ENCODE results near the gene WNT8B. TPM values are rescaled to one million over a fixed set of nuclear protein-coding genes. Genes with fewer than 3 reads are reported as not detected.

Gene WNT8B
- total RNA-seq, 2 experiments from 2014 or later: 0.18 to 0.37 TPM

DNA sequence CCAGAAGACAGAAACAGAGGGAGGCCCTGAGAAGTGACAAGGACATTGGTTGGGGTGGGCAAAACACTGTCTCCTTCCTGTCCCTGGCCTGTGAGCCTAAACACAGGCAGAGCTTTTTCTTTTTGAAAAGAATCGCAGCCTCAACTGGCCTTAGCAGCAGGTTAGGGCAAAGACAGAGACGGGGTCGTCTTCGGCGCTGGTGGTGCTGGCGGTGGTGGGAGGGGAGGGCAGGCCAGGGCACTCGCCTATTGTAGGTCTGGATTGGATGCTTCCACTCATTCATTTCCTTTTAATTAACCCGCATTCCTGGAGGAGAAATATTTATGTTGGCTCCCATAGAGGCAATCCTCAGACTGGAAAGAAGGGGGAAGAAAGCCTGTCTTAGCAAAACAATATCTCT is 22.6 kb downstream of the WNT8B start:
- Mint-ChIP-seq H3K27ac (no peak overlapping the region), H3K4me3 (no peak overlapping the region), H3K27me3 (ENCODE audit: low read depth) (peaks cover 3% of the 10 kb centered on the region), H3K36me3 (ENCODE audit: low read depth) (peaks cover 64% of the 10 kb centered on the region), H3K9me3 (ENCODE audit: insufficient read depth) (no peaks in the 10 kb centered on the region), H3K4me1 (ENCODE audit: low read depth) (peaks cover 36% of the 10 kb centered on the region)
- ChIA-PET CTCF (interaction anchor here (0.6 to 8.0 kb wide), 3 partner anchors 11 to 790 kb away, joined by 3 to 253 read pairs (median 192); no protein-coding TSS in a partner anchor), POLR2A (interaction anchor here (1.0 kb wide), 1 partner anchor 12 kb away, joined by 4 read pairs; no protein-coding TSS in a partner anchor)
- ATAC-seq: no peak
- DNase-seq: no peak

DNA sequence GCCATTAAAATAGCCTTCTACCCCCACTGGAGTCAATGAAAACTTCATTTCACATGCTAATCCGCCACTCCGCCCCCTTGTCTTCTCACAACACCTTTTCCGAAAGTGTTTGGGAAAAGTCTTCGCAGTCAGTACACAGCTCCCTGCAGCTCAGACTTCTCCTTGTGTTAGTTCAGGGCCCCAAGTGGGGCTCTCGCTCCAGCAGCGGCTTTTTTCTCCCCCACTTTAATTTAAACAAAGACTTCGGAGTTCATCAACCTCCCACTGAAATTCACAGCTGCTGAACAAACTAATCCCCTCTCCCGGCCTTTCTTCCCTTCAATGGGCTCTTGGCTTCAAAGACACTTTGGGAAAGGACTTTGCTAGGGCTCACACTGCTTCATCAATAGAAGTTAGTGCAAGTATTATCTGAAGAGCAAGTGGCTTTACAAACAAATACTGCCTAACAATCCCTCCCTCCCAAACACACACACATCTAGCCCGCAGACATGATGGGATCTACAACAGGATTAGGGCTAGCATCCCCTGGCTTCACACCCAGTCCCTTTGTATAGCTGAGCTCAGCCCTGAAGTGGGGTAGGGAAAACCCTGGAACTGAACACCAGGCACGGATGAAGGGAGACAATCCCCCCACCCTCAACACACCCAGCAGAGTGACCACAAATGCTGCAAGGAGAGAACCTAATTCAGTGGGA is 23.1 kb downstream of the WNT8B start:
- Mint-ChIP-seq H3K9me3 (ENCODE audit: insufficient read depth) (no peaks in the 10 kb centered on the region), H3K27ac (no peak overlapping the region), H3K27me3 (ENCODE audit: low read depth) (peaks cover 2% of the 10 kb centered on the region), H3K4me1 (ENCODE audit: low read depth) (peaks cover 36% of the 10 kb centered on the region), H3K4me3 (no peak overlapping the region), H3K36me3 (ENCODE audit: low read depth) (peaks cover 70% of the 10 kb centered on the region)
- DNase-seq (no peak), ATAC-seq (no peak)
- CTCF ChIA-PET: interaction anchor here (0.6 to 8.0 kb wide), 3 partner anchors 11 to 789 kb away, joined by 3 to 253 read pairs (median 192); no protein-coding TSS in a partner anchor
- POLR2A ChIA-PET: interaction anchor here (1.0 kb wide), 1 partner anchor 11 kb away, joined by 4 read pairs; no protein-coding TSS in a partner anchor

DNA sequence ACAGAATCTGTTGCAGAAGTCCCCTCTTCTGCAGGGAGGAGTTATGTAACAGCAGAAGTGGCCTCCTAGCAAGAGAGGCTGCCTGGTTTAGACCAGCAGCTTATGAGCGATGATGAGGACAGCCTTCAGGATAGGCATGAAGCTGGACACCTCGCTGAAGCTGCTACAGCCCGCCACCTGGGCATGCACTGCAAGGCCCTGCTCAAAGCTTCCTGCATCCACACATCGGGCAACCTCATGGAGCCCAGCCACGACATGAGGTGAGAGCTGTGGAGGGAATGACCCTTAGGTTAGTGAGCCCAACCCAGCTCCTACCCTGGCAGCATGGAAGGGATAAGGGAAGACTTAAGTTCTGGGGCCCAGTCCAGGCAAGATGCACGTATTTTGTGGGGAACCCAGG is 24.7 kb downstream of the WNT8B start:
- H3K4me3 Mint-ChIP-seq: no peak overlapping the region
- no peaks in the 10 kb centered on the region for H3K9me3 Mint-ChIP-seq (ENCODE audit: insufficient read depth)
- DNase-seq: no peak
- no peaks in the 10 kb centered on the region for H3K27me3 Mint-ChIP-seq (ENCODE audit: low read depth)
- peaks cover 80% of the 10 kb centered on the region for H3K36me3 Mint-ChIP-seq (ENCODE audit: low read depth)
- ChIA-PET POLR2A (interaction anchor here (0.8 kb wide), 1 partner anchor 21 kb away, joined by 6 read pairs; no protein-coding TSS in a partner anchor), CTCF (interaction anchor here (1.0 to 2.0 kb wide), 4 partner anchors 10 to 32 kb away, joined by 3 to 13 read pairs (median 6); partner anchors contain the start of gene SEC31B)
- no peak overlapping the region for H3K27ac Mint-ChIP-seq
- ATAC-seq: no peak
- H3K4me1 Mint-ChIP-seq (ENCODE audit: low read depth): peaks cover 25% of the 10 kb centered on the region

DNA sequence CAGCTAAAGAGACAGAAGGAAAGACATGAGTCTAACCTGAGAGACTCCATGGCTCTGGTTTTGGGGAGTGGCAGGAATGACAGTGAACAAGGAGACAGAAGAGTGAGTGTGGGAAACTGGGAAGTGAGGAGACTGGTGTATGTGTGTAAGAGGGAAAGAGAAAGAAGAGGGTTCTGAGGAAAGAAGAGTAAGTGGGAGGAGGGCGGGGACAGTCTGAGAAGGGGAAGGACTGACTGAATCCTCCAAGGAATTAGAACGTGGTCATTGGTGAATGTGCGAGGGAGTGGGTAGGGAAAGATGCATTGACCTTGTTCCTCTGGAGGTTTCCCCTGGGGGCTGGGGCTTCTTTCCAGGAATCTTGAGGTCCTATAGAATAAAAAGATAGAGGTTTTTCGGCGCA is 26.6 kb downstream of the WNT8B start:
- DNase-seq (no peak), ATAC-seq (no peak)
- no peak overlapping the region for H3K4me3 Mint-ChIP-seq
- POLR2A ChIA-PET: no interaction called here
- CTCF ChIA-PET: no interaction called here
- peak overlapping the region; percentile 4 for H3K27ac Mint-ChIP-seq
- no peaks in the 10 kb centered on the region for H3K27me3 Mint-ChIP-seq (ENCODE audit: low read depth)
- H3K9me3 Mint-ChIP-seq (ENCODE audit: insufficient read depth): no peaks in the 10 kb centered on the region
- peaks cover 85% of the 10 kb centered on the region for H3K36me3 Mint-ChIP-seq (ENCODE audit: low read depth)
- H3K4me1 Mint-ChIP-seq (ENCODE audit: low read depth): peaks cover 16% of the 10 kb centered on the region

DNA sequence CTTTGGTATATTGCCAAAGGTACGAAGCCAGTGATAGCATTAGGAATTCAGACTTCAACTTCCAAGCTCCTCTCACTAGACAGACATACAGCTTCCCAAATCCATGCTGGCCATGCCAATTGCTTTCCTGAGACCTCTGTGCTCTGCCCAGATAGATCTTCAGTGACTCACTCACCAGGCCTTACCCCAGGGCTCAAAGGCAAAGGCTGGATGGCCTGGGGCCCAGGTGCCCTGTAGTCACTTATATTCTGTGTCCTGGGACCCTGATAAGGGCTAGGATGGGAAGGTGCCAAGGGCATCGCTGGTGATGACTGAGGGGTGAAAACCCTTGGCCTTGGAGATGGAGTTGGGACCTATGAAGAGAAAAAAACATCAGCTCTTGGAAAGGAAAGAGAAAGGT is 27.7 kb downstream of the WNT8B start:
- peaks cover 82% of the 10 kb centered on the region for H3K36me3 Mint-ChIP-seq (ENCODE audit: low read depth)
- no peaks in the 10 kb centered on the region for H3K9me3 Mint-ChIP-seq (ENCODE audit: insufficient read depth)
- peaks cover 13% of the 10 kb centered on the region for H3K4me1 Mint-ChIP-seq (ENCODE audit: low read depth)
- H3K27ac Mint-ChIP-seq: no peak overlapping the region
- no peaks in the 10 kb centered on the region for H3K27me3 Mint-ChIP-seq (ENCODE audit: low read depth)
- POLR2A ChIA-PET: interaction anchor here (0.6 to 1.0 kb wide), 2 partner anchors 8 to 118 kb away, joined by 3 read pairs; no protein-coding TSS in a partner anchor
- H3K4me3 Mint-ChIP-seq: no peak overlapping the region
- DNase-seq: no peak
- ATAC-seq: no peak
- CTCF ChIA-PET: interaction anchor here (0.6 to 13.2 kb wide), 5 partner anchors 7 to 1712 kb away, joined by 3 to 192 read pairs (median 3); no protein-coding TSS in a partner anchor

DNA sequence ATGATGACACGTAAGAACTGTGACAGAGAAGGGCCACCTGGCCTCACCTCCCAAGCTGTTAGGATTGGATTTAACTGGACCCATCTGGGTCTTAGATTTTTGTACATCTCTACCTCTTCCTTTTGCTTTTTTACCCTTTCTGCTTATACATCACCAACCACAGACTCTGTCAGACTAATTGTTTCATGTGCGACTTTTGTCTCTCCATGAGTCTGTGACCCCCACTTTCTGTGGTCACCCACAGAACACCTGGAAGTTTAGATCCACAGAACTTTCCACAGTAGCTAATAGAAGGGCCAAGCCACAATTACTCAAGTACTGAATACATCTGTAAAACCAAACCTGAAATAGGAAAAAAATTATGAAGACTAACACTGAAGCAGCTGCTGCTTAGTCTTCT is 33.8 kb downstream of the WNT8B start:
- Mint-ChIP-seq H3K27me3 (ENCODE audit: low read depth) (no peaks in the 10 kb centered on the region), H3K4me1 (ENCODE audit: low read depth) (peaks cover 58% of the 10 kb centered on the region), H3K9me3 (ENCODE audit: insufficient read depth) (no peaks in the 10 kb centered on the region), H3K36me3 (ENCODE audit: low read depth) (peaks cover 85% of the 10 kb centered on the region), H3K4me3 (no peak overlapping the region), H3K27ac (peak overlapping the region; percentile 40)
- no peak for DNase-seq
- CTCF ChIA-PET: interaction anchor here (1.3 to 13.2 kb wide), 5 partner anchors 12 to 156 kb away, joined by 3 to 192 read pairs (median 44); no protein-coding TSS in a partner anchor
- no peak for ATAC-seq
- POLR2A ChIA-PET: interaction anchor here (0.8 to 3.4 kb wide), 4 partner anchors 10 to 210 kb away, joined by 3 to 15 read pairs (median 4); no protein-coding TSS in a partner anchor

DNA sequence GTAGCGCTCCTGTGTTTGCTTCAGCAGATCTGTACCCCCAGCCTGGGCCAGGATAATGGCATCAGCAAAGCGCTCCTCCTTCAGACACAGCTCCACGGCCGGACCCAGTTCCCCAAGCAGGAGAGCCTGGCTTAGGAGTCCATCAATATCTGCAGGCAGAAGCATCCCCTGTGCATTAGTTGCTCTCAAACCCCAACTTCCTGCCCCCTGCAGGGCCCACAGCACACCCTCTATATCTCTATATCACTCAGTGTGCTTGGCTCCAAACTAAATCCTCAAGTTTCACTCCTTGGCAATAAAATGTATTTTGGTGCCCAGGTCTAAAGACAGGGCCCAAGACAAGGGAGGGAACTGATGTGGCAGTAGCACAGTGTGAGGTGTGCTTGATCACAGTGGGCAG is 35.2 kb downstream of the WNT8B start:
- Mint-ChIP-seq H3K36me3 (ENCODE audit: low read depth) (peaks cover 91% of the 10 kb centered on the region), H3K4me3 (no peak overlapping the region), H3K27me3 (ENCODE audit: low read depth) (no peaks in the 10 kb centered on the region), H3K27ac (peak overlapping the region; percentile 84), H3K9me3 (ENCODE audit: insufficient read depth) (no peaks in the 10 kb centered on the region), H3K4me1 (ENCODE audit: low read depth) (peaks cover 73% of the 10 kb centered on the region)
- DNase-seq: peak; percentile 43
- ChIA-PET CTCF (interaction anchor here (1.1 to 13.2 kb wide), 7 partner anchors 10 to 157 kb away, joined by 3 to 192 read pairs (median 33); no protein-coding TSS in a partner anchor), POLR2A (interaction anchor here (0.9 to 3.4 kb wide), 4 partner anchors 8 to 16 kb away, joined by 3 to 15 read pairs (median 3); no protein-coding TSS in a partner anchor)
- peak; percentile 66 for ATAC-seq

DNA sequence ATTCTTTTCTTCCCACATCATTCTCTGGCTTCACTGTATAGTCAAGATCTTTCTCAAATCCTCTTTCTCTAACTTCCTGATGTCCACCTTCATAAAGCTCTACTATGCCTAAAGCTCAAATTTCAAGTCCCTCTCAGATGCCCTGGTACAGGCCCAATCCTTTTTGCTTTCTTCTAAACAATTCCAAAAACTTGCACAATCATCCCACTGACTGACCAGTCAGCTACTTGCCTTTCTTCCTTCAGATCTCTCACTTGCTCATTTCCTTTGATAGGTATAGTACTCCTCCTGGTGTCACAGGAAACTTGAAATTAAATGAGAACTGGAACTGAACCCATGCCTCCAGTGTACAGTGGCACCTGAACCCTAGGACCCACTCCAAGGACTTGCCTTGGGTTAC is 38.6 kb downstream of the WNT8B start:
- Mint-ChIP-seq H3K27me3 (ENCODE audit: low read depth) (no peaks in the 10 kb centered on the region), H3K36me3 (ENCODE audit: low read depth) (peaks cover 93% of the 10 kb centered on the region), H3K9me3 (ENCODE audit: insufficient read depth) (no peaks in the 10 kb centered on the region), H3K4me3 (no peak overlapping the region), H3K4me1 (ENCODE audit: low read depth) (peaks cover 91% of the 10 kb centered on the region), H3K27ac (peak overlapping the region; percentile 10)
- CTCF ChIA-PET: interaction anchor here (1.3 to 13.2 kb wide), 6 partner anchors 8 to 68 kb away, joined by 3 to 192 read pairs (median 35); no protein-coding TSS in a partner anchor
- DNase-seq: no peak
- POLR2A ChIA-PET: interaction anchor here (2.0 to 2.6 kb wide), 2 partner anchors 10 to 18 kb away, joined by 5 to 8 read pairs; no protein-coding TSS in a partner anchor
- ATAC-seq: no peak

DNA sequence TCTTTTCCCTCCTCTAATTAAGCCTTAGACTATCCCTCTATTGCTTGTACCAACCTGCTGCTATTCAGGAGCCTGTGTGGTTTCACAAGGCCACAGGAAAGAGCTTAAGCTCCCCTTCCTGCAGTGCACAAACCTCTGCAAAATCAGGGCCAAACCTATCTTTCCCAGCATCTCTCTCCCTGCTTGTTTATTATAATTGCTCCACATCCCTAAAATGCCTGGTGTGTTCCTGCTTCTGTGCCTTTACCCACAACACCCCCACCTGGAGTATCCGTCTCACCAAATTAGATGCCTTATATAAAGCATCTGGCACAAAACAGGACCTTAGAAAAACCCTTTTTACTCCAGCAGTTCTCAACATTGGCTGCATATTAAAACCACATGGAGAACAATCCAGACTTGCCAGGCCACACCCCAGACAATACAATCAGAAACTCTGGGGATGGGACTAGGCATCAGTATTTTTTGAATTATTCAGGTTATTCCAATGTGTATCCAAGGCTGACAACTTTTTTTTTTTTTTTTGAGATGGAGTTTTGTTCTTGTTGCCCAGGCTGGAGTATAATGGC is 40.2 kb downstream of the WNT8B start:
- Mint-ChIP-seq H3K9me3 (ENCODE audit: insufficient read depth) (no peaks in the 10 kb centered on the region), H3K27me3 (ENCODE audit: low read depth) (no peaks in the 10 kb centered on the region), H3K4me3 (no peak overlapping the region), H3K27ac (peak overlapping the region; percentile 77), H3K4me1 (ENCODE audit: low read depth) (peaks cover 89% of the 10 kb centered on the region), H3K36me3 (ENCODE audit: low read depth) (peaks cover 93% of the 10 kb centered on the region)
- ChIA-PET POLR2A (interaction anchor here (2.0 kb wide), 1 partner anchor 19 kb away, joined by 5 read pairs; no protein-coding TSS in a partner anchor), CTCF (interaction anchor here (1.8 to 13.2 kb wide), 3 partner anchors 8 to 20 kb away, joined by 5 to 192 read pairs (median 26); no protein-coding TSS in a partner anchor)
- no peak for ATAC-seq
- no peak for DNase-seq

DNA sequence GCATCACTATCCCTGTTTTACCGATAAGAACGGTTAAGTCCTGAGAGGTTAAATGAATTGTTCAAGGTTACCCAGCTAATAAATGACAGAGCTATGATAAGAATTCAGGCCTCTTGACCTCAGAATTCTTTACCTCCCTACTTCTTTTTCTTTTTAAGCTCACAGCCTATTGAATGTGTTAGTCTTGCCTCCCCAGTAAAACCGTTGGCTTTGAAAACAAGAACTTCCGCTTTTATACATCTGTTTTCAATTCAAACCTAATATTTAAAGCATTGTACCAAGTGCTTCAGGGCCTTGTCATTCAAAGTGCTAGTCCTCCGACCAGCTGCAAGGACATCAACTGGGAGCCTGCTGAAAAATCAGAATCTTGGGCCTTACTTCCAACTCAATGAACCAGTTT is 41.3 kb downstream of the WNT8B start:
- Mint-ChIP-seq H3K4me3 (no peak overlapping the region), H3K9me3 (ENCODE audit: insufficient read depth) (no peaks in the 10 kb centered on the region), H3K4me1 (ENCODE audit: low read depth) (peaks cover 84% of the 10 kb centered on the region), H3K36me3 (ENCODE audit: low read depth) (peaks cover 90% of the 10 kb centered on the region), H3K27ac (peak overlapping the region; percentile 27), H3K27me3 (ENCODE audit: low read depth) (no peaks in the 10 kb centered on the region)
- no peak for ATAC-seq
- ChIA-PET POLR2A (interaction anchor here (9.0 kb wide), 1 partner anchor 22 kb away, joined by 102 read pairs; no protein-coding TSS in a partner anchor), CTCF (interaction anchor here (1.4 to 9.8 kb wide), 3 partner anchors 14 to 70 kb away, joined by 6 to 253 read pairs (median 165); no protein-coding TSS in a partner anchor)
- DNase-seq: no peak

DNA sequence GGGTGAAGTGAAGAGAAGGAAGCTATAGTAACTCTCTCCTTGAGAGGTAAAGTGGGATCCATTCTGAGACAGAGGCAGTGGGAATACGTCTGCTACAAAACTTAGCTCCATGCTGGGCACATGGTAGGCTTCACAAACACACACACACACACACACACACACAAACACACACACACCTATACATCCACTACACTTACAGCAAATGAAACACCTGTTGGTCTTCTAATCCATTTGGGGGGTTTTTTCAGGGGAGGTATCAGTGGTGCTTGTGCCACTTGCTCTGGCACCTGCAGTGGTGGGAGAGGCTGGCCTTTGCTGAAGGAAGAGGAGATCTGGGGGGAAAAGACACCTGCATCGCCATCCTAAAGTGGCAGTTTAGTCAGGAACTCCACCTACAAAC is 42.4 kb downstream of the WNT8B start:
- Mint-ChIP-seq H3K4me1 (ENCODE audit: low read depth) (peaks cover 83% of the 10 kb centered on the region), H3K27ac (peak overlapping the region; percentile 94), H3K36me3 (ENCODE audit: low read depth) (peaks cover 83% of the 10 kb centered on the region), H3K4me3 (peak overlapping the region; percentile 78), H3K9me3 (ENCODE audit: insufficient read depth) (no peaks in the 10 kb centered on the region), H3K27me3 (ENCODE audit: low read depth) (no peaks in the 10 kb centered on the region)
- ChIA-PET POLR2A (interaction anchor here (9.0 kb wide), 1 partner anchor 23 kb away, joined by 102 read pairs; no protein-coding TSS in a partner anchor), CTCF (interaction anchor here (1.1 to 9.8 kb wide), 5 partner anchors 9 to 71 kb away, joined by 3 to 253 read pairs (median 117); no protein-coding TSS in a partner anchor)
- ATAC-seq: no peak
- DNase-seq: no peak
